NCI-H510A treated with DMSO at 0.1 percent for 48 hours (cell line): ENCODE data around the gene POU6F2.

Experiments
- DNase-seq: peaks from one replicate; lab custom pipeline; 2025; lab: John Stamatoyannopoulos, UW

POU6F2 gene

GRCh38 chr7:39069896-39070881, 92.5 kb downstream of the POU6F2 start:
- no peak for DNase-seq

- no peak for DNase-seq
These were observed 93.4 kb downstream of the POU6F2 start for GRCh38 chr7:39071116-39071515.

- DNase-seq = peak; percentile 78
These were observed 95.7 kb downstream of the POU6F2 start for GRCh38 chr7:39073432-39073831.

- no peak for DNase-seq
These were observed 97.5 kb downstream of the POU6F2 start for GRCh38 chr7:39075210-39075609.

- DNase-seq = peak; percentile 55
These were observed 106.1 kb downstream of the POU6F2 start for GRCh38 chr7:39083781-39084180.

GRCh38 chr7:39084349-39084748, 106.6 kb downstream of the POU6F2 start:
- DNase-seq = peak; percentile 70

GRCh38 chr7:39085189-39085588, 107.5 kb downstream of the POU6F2 start:
- no peak for DNase-seq

GRCh38 chr7:39085590-39086049, 107.9 kb downstream of the POU6F2 start:
- peak; percentile 83 for DNase-seq

- DNase-seq = no peak
These were observed 109.1 kb downstream of the POU6F2 start for GRCh38 chr7:39086638-39087360.

GRCh38 chr7:39088730-39089593, 111.3 kb downstream of the POU6F2 start:
- no peak for DNase-seq

GRCh38 chr7:39091145-39091544, 113.4 kb downstream of the POU6F2 start:
- DNase-seq = no peak

- no peak for DNase-seq
These were observed 114.1 kb downstream of the POU6F2 start for GRCh38 chr7:39091774-39092173.

GRCh38 chr7:39094731-39095130, 117.0 kb downstream of the POU6F2 start:
- no peak for DNase-seq

- DNase-seq = no peak
These were observed 118.3 kb downstream of the POU6F2 start for GRCh38 chr7:39095875-39096619.

GRCh38 chr7:39098506-39098905, 120.8 kb downstream of the POU6F2 start:
- no peak for DNase-seq

- no peak for DNase-seq
These were observed 121.4 kb downstream of the POU6F2 start for GRCh38 chr7:39099146-39099545.

- no peak for DNase-seq
These were observed 122.6 kb downstream of the POU6F2 start for GRCh38 chr7:39100270-39100669.

GRCh38 chr7:39102234-39102633, 124.5 kb downstream of the POU6F2 start:
- DNase-seq = no peak

- DNase-seq = no peak
These were observed 128.0 kb downstream of the POU6F2 start for GRCh38 chr7:39105720-39106119.

- DNase-seq = no peak
These were observed 148.1 kb downstream of the POU6F2 start for GRCh38 chr7:39125846-39126245.

GRCh38 chr7:39127058-39127457, 149.3 kb downstream of the POU6F2 start:
- DNase-seq = no peak
